ENCODE measurements around the gene GCDH. TPM values are rescaled to one million over a fixed set of nuclear protein-coding genes. Genes with fewer than 3 reads are reported as not detected.

GCDH gene
- total RNA-seq, 1 experiment from 2014 or later = 53.2 TPM

DNA sequence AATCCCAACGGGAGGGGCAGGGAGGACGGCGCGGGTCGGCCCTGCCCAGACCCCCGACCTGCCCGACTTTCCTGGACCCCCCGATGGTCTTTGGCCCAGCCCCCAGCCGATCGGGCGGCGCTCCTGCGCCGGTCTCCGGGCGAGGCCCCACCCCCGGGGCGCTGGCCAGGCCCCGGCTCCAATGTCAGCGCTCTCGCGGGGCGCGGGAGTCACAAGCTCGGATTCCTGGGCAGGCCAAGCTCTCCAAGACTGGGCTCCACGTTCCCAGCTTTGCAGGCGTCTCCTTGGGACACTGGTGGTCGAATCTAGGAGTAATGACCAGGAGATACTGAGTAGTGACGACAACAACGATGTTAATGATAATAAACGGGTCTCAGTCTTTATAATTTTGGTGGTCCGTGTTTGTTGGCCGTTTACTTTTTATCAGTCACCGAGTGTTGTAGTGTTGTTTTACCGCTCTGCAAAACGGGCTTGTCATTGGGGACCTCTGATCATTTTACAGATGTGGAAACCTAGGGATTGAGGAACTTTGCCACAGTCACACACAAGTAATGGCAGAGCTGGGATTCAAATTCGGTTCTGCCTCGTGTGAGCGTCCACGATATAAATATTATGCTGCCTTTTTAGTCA is 55.2 kb downstream of the GCDH start:
- Histone ChIP-seq H3K79me2 (ENCODE audit: insufficient read depth, low read length) (no peaks in the 10 kb centered on the region; the same call in 1 of the 2 replicates), H3K23ac (ENCODE audit: insufficient read length, low read depth, low read length) (no peak overlapping the region), H3K79me1 (ENCODE audit: insufficient read depth, low read depth, low read length, poor library complexity, severe bottlenecking) (no peaks in the 10 kb centered on the region), H4K5ac (ENCODE audit: insufficient read length, low read depth, low read length) (no peak overlapping the region), H3K14ac (ENCODE audit: insufficient read depth, low read length) (peak overlapping the region; percentile 60; the same call in 1 of the 2 replicates), H3K56ac (ENCODE audit: insufficient read length, low read depth, low read length) (no peak overlapping the region), H2AK5ac (ENCODE audit: insufficient read length, low read length) (no peak overlapping the region), H4K91ac (ENCODE audit: insufficient read length, low read depth, low read length) (no peak overlapping the region), H4K20me1 (ENCODE audit: control insufficient read depth, insufficient read depth, insufficient read length) (no peaks in the 10 kb centered on the region), H3K27ac (ENCODE audit: insufficient read length, low read depth, low read length) (peak overlapping the region; percentile 42), H2AFZ (ENCODE audit: low read length) (no peak overlapping the region), H2BK5ac (ENCODE audit: insufficient read length, low read length) (no peak overlapping the region), H3K18ac (ENCODE audit: insufficient read length, low read depth, low read length) (peak overlapping the region; percentile 82), H3K27me3 (ENCODE audit: insufficient read depth, low read length) (no peaks in the 10 kb centered on the region), H2BK12ac (ENCODE audit: insufficient read length, low read depth, low read length) (no peak overlapping the region), H3K23me2 (ENCODE audit: insufficient read length, low read depth, low read length, poor library complexity, severe bottlenecking) (no peaks in the 10 kb centered on the region), H2BK20ac (ENCODE audit: low read depth, low read length, poor library complexity, severe bottlenecking) (no peak overlapping the region), H2BK15ac (ENCODE audit: low read depth, low read length) (no peak overlapping the region), H3K9me3 (ENCODE audit: control insufficient read depth, low read depth, low read length) (no peaks in the 10 kb centered on the region), H3K4me2 (ENCODE audit: insufficient read depth, insufficient read length, low read length) (peak overlapping the region; percentile 96), H3T11ph (ENCODE audit: low read length) (no peak overlapping the region), H3K4ac (ENCODE audit: low read depth, low read length) (no peak overlapping the region), H2BK120ac (ENCODE audit: low read depth, low read length, poor library complexity, severe bottlenecking) (no peak overlapping the region), H4K8ac (replicated peaks; ENCODE audit: insufficient read length, low read depth, low read length) (no peak overlapping the region), H3K4me1 (ENCODE audit: insufficient read depth, low read length) (no peaks in the 10 kb centered on the region), H3K9ac (ENCODE audit: extremely low read depth, insufficient read length, low read length) (peak overlapping the region; percentile 97)
- peak overlapping the region; percentile 81 to 99 (median 93) for H3K27ac Mint-ChIP-seq
- H3K36me3 Mint-ChIP-seq (ENCODE audit: insufficient read depth in 1 of 3, low read depth in 3 of 3) = peaks cover 56 to 83% (median 75%) of the 10 kb centered on the region in 3 experiments
- no CpG with 5 or more reads among the region's 40 CpGs for WGBS (ENCODE audit: extremely low coverage, insufficient read length, low lambda C conversion rate)
- H3K4me3 Mint-ChIP-seq = peak overlapping the region; percentile 79 to 90
- H3K27me3 Mint-ChIP-seq (ENCODE audit: low read depth) = no peaks in the 10 kb centered on the region
- H3K4me1 Mint-ChIP-seq = peaks cover 10 to 22% of the 10 kb centered on the region in 2 experiments
- TF ChIP-seq, protein P1, sequence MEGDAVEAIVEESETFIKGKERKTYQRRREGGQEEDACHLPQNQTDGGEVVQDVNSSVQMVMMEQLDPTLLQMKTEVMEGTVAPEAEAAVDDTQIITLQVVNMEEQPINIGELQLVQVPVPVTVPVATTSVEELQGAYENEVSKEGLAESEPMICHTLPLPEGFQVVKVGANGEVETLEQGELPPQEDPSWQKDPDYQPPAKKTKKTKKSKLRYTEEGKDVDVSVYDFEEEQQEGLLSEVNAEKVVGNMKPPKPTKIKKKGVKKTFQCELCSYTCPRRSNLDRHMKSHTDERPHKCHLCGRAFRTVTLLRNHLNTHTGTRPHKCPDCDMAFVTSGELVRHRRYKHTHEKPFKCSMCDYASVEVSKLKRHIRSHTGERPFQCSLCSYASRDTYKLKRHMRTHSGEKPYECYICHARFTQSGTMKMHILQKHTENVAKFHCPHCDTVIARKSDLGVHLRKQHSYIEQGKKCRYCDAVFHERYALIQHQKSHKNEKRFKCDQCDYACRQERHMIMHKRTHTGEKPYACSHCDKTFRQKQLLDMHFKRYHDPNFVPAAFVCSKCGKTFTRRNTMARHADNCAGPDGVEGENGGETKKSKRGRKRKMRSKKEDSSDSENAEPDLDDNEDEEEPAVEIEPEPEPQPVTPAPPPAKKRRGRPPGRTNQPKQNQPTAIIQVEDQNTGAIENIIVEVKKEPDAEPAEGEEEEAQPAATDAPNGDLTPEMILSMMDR (conservative IDR thresholded peaks at IDR 0.05) = no peak
- H3K9me3 Mint-ChIP-seq = 0 out of 5 replicates have a peak, but pooled peaks cover 0 to 3% of the 10 kb centered on the region in 2 experiments
- DNase-seq = peak; percentile 87

Data from H9 (cell line).